GM20431 (cell line): ENCODE results near the gene DNAH17.

Experiments
- in situ Hi-C: fragments of 300-500 bp; cut with MseI, MboI; formaldehyde crosslinking; loops from one replicate; pipeline ENCODE4 v1.15.0; 2020; ENCODE audit warnings: low sequenced_read_pairs; ENCODE audit not compliant: unreplicated experiment

DNAH17 gene

GRCh38 chr17:78438271-78438691, 138.9 kb downstream of the DNAH17 start:
- in situ Hi-C loops: no loop called here

GRCh38 chr17:78437508-78438169, 139.6 kb downstream of the DNAH17 start:
- in situ Hi-C loops: no loop called here

- in situ Hi-C loops: no loop called here
These were observed 141.7 kb downstream of the DNAH17 start for GRCh38 chr17:78435330-78436005.

GRCh38 chr17:78434455-78435329, 142.5 kb downstream of the DNAH17 start:
- in situ Hi-C loops: no loop called here

GRCh38 chr17:78433780-78434335, 143.3 kb downstream of the DNAH17 start:
- in situ Hi-C loops: no loop called here

- in situ Hi-C loops: no loop called here
These were observed 144.0 kb downstream of the DNAH17 start for GRCh38 chr17:78433013-78433727.

GRCh38 chr17:78432226-78433012, 144.8 kb downstream of the DNAH17 start:
- in situ Hi-C loops: no loop called here

GRCh38 chr17:78431692-78431958, 145.6 kb downstream of the DNAH17 start:
- in situ Hi-C loops: no loop called here

- in situ Hi-C loops: no loop called here
These were observed 146.1 kb downstream of the DNAH17 start for GRCh38 chr17:78430892-78431691.

GRCh38 chr17:78429618-78429995, 147.6 kb downstream of the DNAH17 start:
- in situ Hi-C loops: no loop called here

- in situ Hi-C loops: no loop called here
These were observed 148.2 kb downstream of the DNAH17 start for GRCh38 chr17:78428836-78429617.

- in situ Hi-C loops: no loop called here
These were observed 149.1 kb downstream of the DNAH17 start for GRCh38 chr17:78428025-78428575.

GRCh38 chr17:78427140-78427539, 150.1 kb downstream of the DNAH17 start:
- in situ Hi-C loops: no loop called here

- in situ Hi-C loops: no loop called here
These were observed 150.8 kb downstream of the DNAH17 start for GRCh38 chr17:78426293-78426879.

- in situ Hi-C loops: no loop called here
These were observed 151.8 kb downstream of the DNAH17 start for GRCh38 chr17:78425429-78425828.

- in situ Hi-C loops: no loop called here
These were observed 153.1 kb downstream of the DNAH17 start for GRCh38 chr17:78423961-78424675.
